GM10266 (cell line): ENCODE results near the gene KIF16B.
"Not testable (repeated sequence)": the region's sequence is repeated elsewhere in the genome, so short reads cannot be mapped to it uniquely, and the experiment has no call there.

Experiments
- DNase-seq: peaks from one replicate; pipeline ENCODE4 v3.0.0; 2012; ENCODE audit errors: extremely low spot score
- TF ChIP-seq, protein P1 (sequence below): IDR thresholded peaks from 2 replicates; pipeline ENCODE4 v1.5.1; 2012; ENCODE audit warnings: mild to moderate bottlenecking, low read depth; ENCODE audit not compliant: control insufficient read depth, insufficient read depth; ENCODE audit errors: missing control alignments

The KIF16B gene

DNA sequence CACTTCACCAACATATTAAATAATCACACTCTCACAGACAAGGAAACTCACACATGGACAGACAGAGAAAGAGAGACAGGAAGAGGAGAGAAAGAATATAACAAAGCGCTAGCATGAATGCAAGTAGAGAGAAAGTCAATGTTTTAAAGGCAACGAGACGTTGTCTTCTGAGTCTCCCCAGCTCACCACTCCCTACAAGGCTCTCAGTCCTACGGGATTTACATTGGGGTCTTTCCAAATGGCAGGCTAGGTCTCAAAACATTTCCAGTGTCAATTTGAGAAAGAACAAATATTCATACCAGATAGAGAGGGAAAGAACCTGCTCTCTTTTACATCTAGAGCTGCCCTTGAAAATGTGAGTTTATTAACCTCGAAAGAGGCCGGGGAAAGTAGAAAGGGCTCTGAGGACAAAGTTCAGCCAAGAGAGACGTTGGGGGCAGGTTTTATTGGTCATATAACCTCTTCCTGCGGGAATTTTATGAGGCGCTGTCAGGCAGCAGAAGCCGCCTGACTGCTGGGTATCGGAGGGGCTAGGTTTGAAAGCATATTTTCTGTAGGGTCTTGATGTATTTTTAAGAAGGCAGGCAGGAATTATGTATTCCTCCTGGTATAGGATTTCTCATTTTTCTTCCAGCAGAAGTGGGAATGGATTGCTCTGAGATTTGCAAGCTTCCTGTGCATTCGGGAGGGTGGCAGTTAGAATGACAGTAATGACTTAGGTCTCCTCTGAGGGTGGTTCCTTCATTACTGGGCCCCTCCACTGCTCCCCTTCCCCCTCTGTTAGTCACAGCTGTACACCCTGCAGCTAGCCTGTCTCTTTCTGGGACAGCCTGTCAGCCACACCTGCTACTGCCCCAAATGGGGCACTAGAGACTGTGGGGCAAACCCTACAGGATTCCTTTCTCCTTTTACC, 34.4 kb upstream of the KIF16B start:
- DNase-seq, result no peak
- TF ChIP-seq, protein P1, sequence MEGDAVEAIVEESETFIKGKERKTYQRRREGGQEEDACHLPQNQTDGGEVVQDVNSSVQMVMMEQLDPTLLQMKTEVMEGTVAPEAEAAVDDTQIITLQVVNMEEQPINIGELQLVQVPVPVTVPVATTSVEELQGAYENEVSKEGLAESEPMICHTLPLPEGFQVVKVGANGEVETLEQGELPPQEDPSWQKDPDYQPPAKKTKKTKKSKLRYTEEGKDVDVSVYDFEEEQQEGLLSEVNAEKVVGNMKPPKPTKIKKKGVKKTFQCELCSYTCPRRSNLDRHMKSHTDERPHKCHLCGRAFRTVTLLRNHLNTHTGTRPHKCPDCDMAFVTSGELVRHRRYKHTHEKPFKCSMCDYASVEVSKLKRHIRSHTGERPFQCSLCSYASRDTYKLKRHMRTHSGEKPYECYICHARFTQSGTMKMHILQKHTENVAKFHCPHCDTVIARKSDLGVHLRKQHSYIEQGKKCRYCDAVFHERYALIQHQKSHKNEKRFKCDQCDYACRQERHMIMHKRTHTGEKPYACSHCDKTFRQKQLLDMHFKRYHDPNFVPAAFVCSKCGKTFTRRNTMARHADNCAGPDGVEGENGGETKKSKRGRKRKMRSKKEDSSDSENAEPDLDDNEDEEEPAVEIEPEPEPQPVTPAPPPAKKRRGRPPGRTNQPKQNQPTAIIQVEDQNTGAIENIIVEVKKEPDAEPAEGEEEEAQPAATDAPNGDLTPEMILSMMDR, result no peak

DNA sequence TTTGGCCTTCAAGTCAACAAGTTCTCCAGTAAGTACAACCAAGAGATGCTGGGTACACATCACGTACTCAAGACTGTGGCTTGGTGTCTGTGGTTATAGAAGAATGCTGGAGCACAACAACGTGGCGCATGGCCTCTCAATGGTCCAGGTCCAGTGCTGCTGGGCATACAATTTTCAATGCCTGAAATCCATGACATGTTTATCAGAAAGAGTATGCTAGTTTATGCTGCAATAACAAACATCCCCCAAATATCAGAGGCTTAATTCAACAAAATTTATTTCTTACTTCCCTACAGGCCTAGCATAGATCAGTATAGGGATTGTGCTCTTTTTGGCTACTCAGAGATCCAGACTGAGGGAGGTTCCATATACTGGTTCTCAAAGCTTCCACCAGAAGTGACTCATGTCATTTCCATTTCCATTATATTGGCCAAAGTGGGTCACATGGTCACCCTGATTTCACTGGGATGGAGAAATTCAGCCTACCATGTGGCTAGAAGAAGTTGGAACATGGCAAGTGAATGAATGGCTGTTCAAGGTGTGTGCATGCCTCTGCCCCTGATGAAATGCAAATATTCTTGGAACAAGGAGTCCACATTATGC, 33.3 kb upstream of the KIF16B start:
- DNase-seq, result no peak
- TF ChIP-seq, protein P1, result no peak

DNA sequence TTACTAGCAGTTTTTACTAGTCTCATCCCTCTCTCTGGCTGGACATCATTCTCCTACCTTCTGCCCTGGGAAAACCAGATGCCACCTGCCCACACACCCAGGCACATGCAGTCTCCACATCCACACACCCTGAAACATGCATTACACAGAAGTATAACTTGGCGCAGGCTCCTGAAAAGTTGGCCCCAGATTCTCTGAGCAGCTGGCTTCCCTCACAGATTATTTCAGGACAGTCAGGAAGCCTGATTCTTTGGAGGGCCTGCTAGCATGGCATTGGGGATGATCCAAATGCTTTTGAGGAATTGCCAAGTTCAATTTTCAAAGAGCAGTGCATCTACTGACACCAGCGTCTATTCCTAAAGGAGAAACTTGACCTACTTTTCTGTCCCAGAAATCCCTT, 27.8 kb upstream of the KIF16B start:
- DNase-seq, result no peak
- TF ChIP-seq, protein P1, result no peak

DNA sequence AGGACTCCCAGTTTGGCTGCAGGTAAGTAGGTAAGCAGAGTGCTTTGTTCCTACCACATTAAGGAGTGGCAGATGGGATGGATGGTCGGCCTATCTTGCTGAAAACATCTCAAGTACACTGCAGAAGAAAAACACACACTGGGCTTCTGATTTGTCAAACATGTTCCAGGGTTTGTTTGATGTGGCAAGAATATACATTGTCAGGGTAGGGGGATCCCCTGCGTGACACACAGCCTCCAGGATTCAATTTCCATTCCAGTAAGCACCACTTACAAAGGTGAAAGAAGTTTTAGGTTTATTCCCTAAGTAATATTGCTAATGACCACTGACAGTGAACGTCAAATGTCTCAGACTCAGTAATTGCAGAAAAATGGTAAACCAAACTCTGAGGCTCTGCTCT, 26.0 kb upstream of the KIF16B start:
- TF ChIP-seq, protein P1, result no peak
- no peak for DNase-seq

DNA sequence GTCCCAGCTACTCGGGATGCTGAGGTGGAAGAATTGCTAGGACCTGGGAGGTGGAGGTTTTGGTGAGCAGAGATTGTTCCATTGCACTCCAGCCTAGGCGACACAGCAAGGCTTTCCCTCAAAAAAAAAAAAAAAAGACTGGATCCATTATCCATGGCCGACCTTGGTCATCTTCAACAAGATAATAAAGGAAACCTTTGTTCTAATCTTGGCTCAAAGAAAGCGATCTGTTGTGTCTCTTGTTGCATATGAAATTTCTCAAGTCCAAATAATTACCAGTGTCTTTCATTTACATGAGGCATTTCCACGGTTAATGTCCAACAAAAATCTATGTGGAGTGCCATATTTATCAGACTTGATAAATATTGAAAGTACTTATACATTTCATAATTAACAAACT, 23.7 kb upstream of the KIF16B start:
- DNase-seq, result no peak
- TF ChIP-seq, protein P1, result no peak

DNA sequence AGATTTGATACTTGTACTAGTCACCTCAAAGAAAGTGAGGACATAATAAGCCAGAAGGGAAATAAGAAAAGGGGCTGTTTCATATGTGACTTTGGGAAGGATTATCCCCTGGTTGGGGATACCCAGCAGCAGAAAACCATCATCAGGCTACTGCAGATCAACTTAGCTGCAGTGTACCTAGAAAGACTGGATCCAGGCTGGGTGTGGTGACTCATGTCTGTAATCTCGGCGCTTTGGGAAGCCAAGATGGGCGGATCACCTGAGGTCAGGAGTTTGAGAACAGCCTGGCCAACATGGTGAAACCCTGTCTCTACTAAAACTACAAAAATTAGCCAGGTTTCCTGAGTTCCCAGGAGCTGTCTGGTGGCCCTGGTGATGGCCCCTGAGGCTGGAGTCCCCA, 23.2 kb upstream of the KIF16B start:
- DNase-seq, result not testable (repeated sequence)

DNA sequence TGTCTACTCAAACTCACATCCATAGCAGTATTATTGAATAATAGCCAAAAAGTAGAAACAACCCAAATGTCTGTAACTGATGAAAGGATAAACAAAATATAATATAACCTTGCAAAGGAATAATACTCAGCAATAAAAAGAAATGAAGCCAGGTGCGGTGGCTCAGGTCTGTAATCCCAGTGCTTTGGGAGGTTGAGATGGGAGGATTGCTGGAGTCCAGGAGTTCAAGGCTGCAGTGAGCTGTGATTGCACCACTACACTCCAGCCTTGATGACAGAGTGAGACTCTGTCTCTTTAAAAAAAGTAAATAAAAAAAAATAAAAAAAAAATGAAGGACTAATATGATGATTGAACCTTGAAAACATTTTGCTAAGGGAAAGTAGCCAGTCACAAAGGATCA, 22.1 kb upstream of the KIF16B start:
- TF ChIP-seq, protein P1, result no peak
- DNase-seq, result no peak
